ENCODE results near the gene PRKAR1B. TPM values are rescaled to one million over a fixed set of nuclear protein-coding genes. Genes with fewer than 3 reads are reported as not detected.
"Not testable (repeated sequence)": the region's sequence is repeated elsewhere in the genome, so short reads cannot be mapped to it uniquely, and the experiment has no call there.

The PRKAR1B gene
- polyA plus RNA-seq, 3 donors: 38.9 to 42.7 (median 39.9) TPM

DNA sequence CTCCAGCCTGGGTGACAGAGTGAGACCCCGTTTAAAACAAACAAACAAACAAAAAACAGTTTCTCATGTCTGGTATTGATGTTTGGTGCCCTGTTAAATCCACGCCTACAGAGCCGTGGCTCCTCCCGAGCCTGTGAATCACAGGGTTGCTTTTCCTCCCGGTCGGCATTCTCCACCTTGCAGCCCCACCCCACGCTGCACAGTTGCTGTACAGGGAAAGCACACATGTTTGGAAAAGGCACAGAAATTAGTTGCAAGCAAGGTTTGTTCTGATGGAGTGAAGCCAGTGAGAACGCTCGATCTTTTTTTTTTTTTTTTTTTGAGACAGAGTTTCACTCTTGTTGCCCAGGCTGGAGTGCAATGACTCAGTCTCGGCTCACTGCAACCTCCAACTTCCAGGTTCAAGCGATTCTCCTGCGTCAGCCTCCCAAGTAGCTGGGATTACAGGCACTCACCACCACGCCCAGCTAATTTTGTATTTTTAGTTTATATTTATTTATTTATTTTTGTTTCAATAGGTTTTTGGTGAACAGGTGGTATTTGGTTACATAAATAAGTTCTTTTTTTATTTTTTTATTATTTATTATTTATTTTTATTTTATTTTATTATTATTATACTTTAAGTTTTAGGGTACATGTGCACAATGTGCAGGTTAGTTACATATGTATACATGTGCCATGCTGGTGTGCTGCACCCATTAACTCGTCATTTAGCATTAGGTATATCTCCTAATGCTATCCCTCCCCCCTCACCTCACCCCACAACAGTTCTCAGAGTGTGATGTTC lies 16.5 kb upstream of the PRKAR1B start:
- not testable (repeated sequence) for DNase-seq

DNA sequence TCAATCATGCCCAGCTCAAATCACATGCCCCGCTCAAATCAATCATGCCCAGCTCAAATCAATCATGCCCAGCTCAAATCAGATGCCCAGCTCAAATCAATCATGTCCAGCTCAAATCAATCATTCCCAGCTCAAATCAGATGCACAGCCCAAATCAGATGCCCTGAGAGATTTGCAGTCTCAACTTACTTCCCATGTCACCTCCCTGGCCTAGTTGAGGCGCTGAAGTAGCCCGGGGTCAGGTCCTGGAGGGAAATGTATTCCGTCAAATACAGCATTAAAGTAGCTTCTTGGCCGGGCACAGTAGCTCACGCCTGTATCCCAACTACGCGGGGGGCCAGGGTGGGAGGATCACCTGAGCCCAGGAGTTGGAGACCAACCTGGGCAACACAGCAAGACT lies 15.7 kb upstream of the PRKAR1B start:
- no peak for DNase-seq

DNA sequence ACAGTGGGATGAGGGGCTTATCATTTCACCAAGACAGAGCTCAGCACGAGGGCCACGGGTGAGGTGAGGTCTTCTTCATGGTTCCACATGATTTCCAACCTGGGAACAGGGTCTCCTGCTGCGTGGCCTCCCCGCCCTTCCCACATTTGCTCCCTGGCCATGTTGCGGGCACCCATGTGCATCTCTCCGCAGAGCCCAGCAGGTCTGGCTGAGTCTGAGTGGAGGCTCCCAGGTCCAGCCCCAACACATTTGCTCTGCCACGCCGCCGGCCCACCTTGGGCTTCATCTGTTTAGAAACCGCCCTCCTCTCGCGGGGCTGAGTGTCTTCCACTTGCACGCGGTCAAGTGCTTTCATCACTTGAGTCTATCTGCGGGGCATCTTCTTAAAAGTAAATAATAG lies 14.8 kb upstream of the PRKAR1B start:
- DNase-seq: no peak

DNA sequence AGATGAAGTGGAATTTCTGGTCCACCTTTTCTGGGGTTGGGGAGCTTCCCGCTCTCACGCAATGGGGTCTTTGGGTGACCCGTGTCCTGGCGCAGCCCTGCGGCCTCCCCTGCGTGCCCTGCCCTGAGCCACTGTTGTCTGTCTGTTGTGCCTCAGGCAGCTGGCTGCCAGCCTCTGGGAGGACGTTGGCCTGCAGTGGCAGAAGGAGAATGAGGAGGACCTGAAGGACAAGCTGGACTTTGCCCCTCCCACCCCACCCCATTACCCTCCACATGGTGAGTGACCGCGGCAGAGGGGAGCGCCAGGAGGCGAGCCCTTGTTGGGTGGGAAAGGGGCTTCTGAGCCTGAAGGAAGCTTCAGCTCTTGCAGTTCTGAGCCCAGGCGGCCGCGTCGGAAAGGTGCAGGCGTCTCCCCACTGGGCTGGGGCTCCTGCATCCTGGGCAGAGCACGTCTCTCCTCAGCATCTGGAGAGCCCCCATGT lies 14.2 kb upstream of the PRKAR1B start:
- no peak for DNase-seq

- DNase-seq: no peak
Observed at GRCh38 chr7:739983-740942, 13.2 kb upstream of the PRKAR1B start.

DNA sequence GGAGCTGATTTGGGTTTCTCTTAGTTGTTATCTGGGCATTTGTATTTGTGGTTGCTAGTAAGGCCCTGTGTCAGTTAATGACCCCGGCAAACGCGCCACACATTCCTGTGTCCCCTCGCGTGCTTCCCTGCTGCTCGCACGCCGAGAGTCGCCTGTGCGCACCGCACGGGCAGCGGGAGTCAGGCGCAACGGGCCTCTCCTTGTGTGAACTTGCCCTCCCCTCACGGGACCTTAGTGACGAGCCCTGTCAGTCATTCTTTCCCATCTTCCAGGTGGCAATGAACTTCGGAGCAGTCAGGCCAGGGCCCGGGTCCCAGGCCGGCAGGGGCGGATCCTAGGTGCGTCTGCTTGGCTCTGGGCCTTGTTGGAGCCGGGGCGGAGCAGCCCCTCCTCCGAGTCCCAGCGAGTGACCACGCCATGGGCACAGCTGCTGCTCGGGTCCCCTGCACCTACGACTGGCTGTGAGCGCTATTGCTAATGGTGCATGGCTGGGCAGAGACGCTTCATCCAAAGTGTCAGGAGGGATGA lies 12.4 kb upstream of the PRKAR1B start:
- no peak for DNase-seq

DNA sequence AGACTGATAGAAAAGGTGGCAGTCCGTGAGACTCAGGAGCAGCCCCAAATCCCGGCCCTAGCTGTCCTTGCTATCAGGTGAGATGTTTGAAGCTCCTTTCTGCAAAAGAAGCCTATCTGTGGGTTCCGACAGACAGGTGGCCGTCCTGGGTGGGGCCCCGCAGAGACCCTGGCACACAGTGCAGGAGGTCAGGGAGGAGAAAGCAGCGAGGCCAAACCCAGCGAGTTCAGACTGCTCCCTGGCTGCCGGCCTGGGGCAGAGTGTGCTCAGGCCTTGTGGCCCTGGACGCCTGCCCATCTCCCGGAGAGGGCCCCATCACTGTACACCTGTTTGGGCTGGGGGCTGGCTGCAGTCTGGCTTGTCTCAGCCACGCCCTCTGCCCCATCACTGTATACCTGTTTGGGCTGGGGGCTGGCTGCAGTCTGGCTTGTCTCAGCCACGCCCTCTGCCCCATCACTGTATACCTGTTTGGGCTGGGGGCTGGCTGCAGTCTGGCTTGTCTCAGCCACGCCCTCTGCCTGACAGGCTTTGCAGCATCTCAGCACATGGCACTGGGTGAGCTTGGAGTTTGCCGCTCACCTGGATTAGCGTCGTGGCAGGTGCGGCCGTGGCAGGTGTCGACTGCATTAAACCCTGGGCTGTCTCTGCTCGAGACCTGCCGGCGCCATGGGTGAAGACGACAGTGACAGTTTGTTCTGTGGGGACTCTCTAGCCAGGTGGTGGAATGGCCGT lies 11.8 kb upstream of the PRKAR1B start:
- no peak for DNase-seq

GRCh38 chr7:738241-738640 lies 11.2 kb upstream of the PRKAR1B start:
- no peak for DNase-seq

- no peak for DNase-seq
Observed at GRCh38 chr7:734808-735207, 7.7 kb upstream of the PRKAR1B start.

GRCh38 chr7:734214-734613 lies 7.1 kb upstream of the PRKAR1B start:
- no peak for DNase-seq

DNA sequence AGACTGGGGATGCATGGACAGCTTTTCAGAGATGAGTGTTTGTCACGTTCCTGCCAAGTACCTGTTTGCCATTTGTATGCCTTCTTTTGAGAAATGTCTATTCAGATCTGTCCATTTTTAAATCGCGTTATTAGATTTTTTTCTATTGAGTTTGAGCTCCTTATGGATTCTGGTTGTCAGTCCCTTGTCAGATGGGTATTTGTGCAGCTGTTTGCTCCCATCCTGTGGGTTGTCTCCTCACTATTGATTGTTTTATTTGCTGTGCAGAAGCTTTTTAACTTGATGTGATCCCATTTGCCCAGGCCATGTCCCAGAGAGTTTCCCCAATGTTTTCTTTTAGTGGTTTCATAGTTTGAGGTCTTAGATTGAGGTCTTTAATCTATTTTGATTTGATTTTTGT lies 5.5 kb upstream of the PRKAR1B start:
- DNase-seq: no peak

- no peak for DNase-seq
Observed at GRCh38 chr7:732094-732541, 5.0 kb upstream of the PRKAR1B start.

- no peak for DNase-seq
Observed at GRCh38 chr7:731440-732085, 4.5 kb upstream of the PRKAR1B start.

DNA sequence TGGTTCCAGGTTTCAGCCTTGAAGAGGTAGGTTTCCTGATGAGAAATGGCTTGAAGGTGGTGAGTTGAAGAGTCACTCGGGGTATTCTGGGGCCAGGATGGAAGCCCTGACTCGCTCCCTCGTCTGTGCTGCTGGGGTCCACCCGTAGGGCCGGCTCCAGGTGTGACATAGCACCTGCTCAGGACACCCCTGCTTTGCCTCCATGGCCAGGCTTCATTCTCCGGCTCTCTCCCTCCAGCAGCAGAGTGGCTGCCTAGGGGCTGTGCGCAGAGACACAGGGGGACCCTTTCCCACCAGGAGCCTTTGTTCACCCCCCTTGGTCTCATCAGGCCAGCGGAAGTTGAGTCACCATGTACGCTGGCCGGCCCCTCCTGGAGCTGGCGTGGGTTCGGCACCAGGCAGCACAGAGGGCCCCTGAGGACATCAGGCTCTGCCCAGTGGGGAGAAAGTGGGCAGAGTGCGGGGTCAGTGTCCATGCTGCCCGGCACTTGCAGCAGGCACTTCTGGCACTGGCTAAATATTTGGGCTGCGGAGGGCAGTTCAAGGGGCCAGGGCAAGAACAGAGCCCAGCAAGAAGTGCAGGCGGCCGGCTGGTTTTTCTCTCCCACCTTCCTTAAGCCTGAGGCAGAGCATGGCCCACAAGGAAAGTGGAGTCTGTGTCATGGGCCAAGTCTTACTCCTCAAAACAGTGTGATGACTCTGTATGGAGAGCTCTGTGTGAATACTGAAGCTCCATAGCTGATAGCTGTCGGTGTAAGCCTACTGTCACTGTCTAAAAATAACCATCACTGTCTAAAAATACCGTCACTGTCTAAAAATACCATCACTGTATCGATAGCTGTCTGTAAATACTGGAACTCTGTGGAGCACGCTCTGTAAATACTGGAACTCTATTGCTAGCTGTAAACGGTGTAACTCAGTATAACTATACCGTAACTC lies 3.7 kb upstream of the PRKAR1B start:
- DNase-seq: no peak

- no peak for DNase-seq
Observed at GRCh38 chr7:729140-730000, 2.3 kb upstream of the PRKAR1B start.

DNA sequence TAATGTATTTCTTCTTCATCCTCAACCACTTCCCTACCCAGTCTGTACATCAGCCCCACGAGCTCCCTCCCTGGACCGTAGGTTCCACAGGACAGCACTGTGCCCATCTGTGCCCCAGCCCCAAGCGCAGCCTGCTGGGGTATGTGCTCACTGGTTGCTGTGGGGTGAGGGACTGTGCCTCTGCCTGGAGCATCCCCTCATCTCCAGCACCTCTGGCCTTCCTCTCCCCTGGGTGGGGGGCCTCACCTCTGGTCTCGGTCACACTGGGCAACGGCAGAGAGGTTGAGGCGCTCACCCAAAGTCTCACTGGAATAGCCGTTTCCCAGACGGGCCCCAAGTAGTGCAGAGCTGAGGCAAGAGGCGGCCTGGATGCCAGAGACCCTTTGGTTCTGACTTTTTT lies 1.5 kb upstream of the PRKAR1B start:
- DNase-seq: no peak

GRCh38 chr7:727806-728460 lies 852 bp upstream of the PRKAR1B start:
- DNase-seq: no peak

GRCh38 chr7:726854-727103 lies 302 bp downstream of the PRKAR1B start:
- no peak for DNase-seq

Measured in renal pelvis (tissue), 4 donors.